Lung (tissue), 12 donors: Measurements from ENCODE around the gene HIRA. TPM values are rescaled to one million over a fixed set of nuclear protein-coding genes. Genes with fewer than 3 reads are reported as not detected.

ENCODE experiments used
- ATAC-seq: fragments of 200-7000 bp; cut with Tn5 transposase; one replicate; pipeline ENCODE4 v1.9.1; 2020; ENCODE audit warnings: moderate number of reproducible peaks; ENCODE audit not compliant: insufficient read depth, low FRiP score
- DNase-seq, 3 donors: peaks; one replicate each; pipeline ENCODE4 v3.0.0-alpha.2; 2013 to 2017
- H3K27ac ChIP-seq, 2 donors: one replicate each; pipeline ENCODE4 v1.5.1; 2013; ENCODE audit warnings: mild to moderate bottlenecking in 2 of 2, moderate library complexity in 2 of 2, control low read depth in 1 of 2, inconsistent platforms in 1 of 2, low read depth in 1 of 2, low read length in 1 of 2
- H3K27me3 ChIP-seq, 3 donors: one replicate each; pipeline ENCODE4 v1.5.1; 2013; ENCODE audit warnings: low read length in 2 of 3; ENCODE audit not compliant: control insufficient read depth in 3 of 3, insufficient read depth in 3 of 3
- H3K36me3 ChIP-seq, 4 donors: one replicate each; pipeline ENCODE4 v1.5.1; 2013; ENCODE audit warnings: low read length in 4 of 4, mild to moderate bottlenecking in 1 of 4, moderate library complexity in 1 of 4; ENCODE audit not compliant: control insufficient read depth in 4 of 4, insufficient read depth in 4 of 4
- H3K4me1 ChIP-seq, 5 donors: one replicate each; pipeline ENCODE4 v1.5.1; 2013; ENCODE audit warnings: low read length in 5 of 5, mild to moderate bottlenecking in 2 of 5, moderate library complexity in 1 of 5; ENCODE audit not compliant: control insufficient read depth in 5 of 5, insufficient read depth in 5 of 5
- H3K4me3 ChIP-seq: one replicate; pipeline ENCODE4 v1.5.1; 2013; ENCODE audit warnings: mild to moderate bottlenecking, control low read depth, moderate library complexity
- H3K9ac ChIP-seq, 2 donors: one replicate each; pipeline ENCODE4 v1.5.1; 2013; ENCODE audit warnings: low read length in 2 of 2, control low read depth in 1 of 2; ENCODE audit not compliant: insufficient read depth in 1 of 2
- H3K9me3 ChIP-seq, 4 donors: one replicate each; pipeline ENCODE4 v1.5.1; 2013; ENCODE audit warnings: low read length in 3 of 4, mild to moderate bottlenecking in 1 of 4, moderate library complexity in 1 of 4; ENCODE audit not compliant: control insufficient read depth in 4 of 4, insufficient read depth in 3 of 4
- WGBS, 2 donors: extraction: QIAGEN DNeasy Blood & Tissue Kit; methylation state at CpG; one replicate each; pipeline ENCODE4 v1.1.7; 2013; 5-methylcytosine and 5-hydroxymethylcytosine counted together
- polyA plus RNA-seq, 2 donors: library from polyadenylated mRNA; stranded (reverse); fragments of 200-250 nt; gene quantifications; one replicate each; pipeline ENCODE4 v1.2.1, GENCODE V29; 2013
- total RNA-seq, 2 donors: library from RNA; depleted of rRNA in 1 of 2; stranded (reverse); fragments of >200 nt in 1 of 2; gene quantifications; one replicate each; pipeline ENCODE4 v1.2.1, GENCODE V29; 2014 to 2021
- TF ChIP-seq, protein P1 (sequence below): IDR thresholded peaks from 2 replicates; pipeline ENCODE4 v1.5.1; 2012; ENCODE audit warnings: mild to moderate bottlenecking; ENCODE audit errors: control extremely low read depth, extremely low read depth
- donor health status: control.
- donor health status: control.
- donor health status: Bipolar disorder and iron deficiency.
- donor health status: healthy.
- donor health status: DM: yes; HTN: yes; CAD: no.

HIRA gene
- total and polyA plus RNA-seq, 4 donors = 7.5 to 27.2 (median 17.3) TPM

- ATAC-seq (no peak), DNase-seq (peak in 1 of 3 donors; percentile 6)
- Histone ChIP-seq H3K36me3 (no peaks in the 10 kb centered on the region), H3K4me1 (peaks cover 4 to 17% (median 7%) of the 10 kb centered on the region in 5 donors), H3K9me3 (no peaks in the 10 kb centered on the region), H3K27me3 (no peaks in the 10 kb centered on the region), H3K27ac (peak overlapping the region in 1 of 2 donors; percentile 13), H3K4me3 (peak overlapping the region; percentile 73), H3K9ac (peak overlapping the region; percentile 60 to 80)
- TF ChIP-seq, protein P1, sequence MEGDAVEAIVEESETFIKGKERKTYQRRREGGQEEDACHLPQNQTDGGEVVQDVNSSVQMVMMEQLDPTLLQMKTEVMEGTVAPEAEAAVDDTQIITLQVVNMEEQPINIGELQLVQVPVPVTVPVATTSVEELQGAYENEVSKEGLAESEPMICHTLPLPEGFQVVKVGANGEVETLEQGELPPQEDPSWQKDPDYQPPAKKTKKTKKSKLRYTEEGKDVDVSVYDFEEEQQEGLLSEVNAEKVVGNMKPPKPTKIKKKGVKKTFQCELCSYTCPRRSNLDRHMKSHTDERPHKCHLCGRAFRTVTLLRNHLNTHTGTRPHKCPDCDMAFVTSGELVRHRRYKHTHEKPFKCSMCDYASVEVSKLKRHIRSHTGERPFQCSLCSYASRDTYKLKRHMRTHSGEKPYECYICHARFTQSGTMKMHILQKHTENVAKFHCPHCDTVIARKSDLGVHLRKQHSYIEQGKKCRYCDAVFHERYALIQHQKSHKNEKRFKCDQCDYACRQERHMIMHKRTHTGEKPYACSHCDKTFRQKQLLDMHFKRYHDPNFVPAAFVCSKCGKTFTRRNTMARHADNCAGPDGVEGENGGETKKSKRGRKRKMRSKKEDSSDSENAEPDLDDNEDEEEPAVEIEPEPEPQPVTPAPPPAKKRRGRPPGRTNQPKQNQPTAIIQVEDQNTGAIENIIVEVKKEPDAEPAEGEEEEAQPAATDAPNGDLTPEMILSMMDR = no peak
- WGBS, 2 donors = 69% methylated on average over 23 of the region's 23 CpGs
Measured at GRCh38 chr22:19292458-19293230, 138.9 kb downstream of the HIRA start.

DNA sequence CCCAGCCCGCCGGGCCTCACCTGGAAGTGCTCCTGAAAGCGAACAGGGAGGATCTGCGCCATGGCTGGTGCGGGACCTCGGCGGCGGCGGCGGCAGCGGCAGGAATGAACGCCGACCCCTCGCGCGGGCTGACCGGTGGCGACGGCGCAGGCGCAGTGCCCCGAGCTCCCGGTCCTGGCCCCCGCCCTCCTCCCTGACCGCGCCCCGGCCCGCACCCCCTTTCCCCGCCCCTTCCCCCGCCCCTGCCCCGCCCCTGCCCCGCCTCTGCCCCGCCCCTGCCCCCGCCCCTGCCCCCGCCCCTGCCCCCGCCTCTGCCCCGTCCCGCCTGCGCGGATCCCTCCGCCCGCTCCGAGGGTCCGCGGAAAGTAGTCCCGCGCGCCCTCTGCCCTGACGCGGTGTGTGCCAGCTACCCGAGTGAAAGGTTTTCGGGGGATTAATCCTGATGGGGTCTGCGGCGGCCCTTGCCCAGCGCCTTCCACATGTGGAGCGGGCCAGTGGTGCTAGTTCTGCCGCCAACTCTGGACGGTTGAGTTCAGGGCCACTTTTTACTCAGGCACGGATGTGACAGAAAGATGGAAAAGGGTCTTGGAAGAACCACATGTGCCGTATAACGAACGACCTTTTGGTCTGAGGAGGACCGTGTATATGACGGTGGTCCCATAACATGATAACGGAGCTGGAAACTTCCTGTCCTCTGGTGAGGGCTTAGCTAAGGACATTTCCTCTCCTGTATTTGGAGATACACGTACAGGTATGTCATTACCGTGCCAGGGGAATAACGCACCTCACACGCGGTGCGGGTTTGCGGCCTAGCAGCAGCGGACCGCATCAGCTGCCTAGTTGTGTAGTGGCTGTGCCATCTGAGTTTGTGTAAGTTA lies 139.7 kb downstream of the HIRA start, which contains the start of gene CLTCL1:
CLTCL1 (minus strand) TSS at position 140 of the 878 bp plus-strand sequence; CDS start at position 62, 78 bp downstream.
- Histone ChIP-seq H3K36me3 (no peaks in the 10 kb centered on the region), H3K27me3 (no peaks in the 10 kb centered on the region), H3K9ac (peak within 1 kb of the TSS; percentile 60 to 80), H3K27ac (peak within 1 kb of the TSS; percentile 61 to 82), H3K4me3 (peak within 1 kb of the TSS; percentile 89), H3K9me3 (no peaks in the 10 kb centered on the region), H3K4me1 (peaks cover 4 to 17% (median 7%) of the 10 kb centered on the region in 5 donors)
- TF ChIP-seq, protein P1 = no peak
- DNase-seq (peak; percentile 83 to 92 (median 90)), ATAC-seq (peak; percentile 88)
- WGBS, 2 donors = 2 to 3% methylated on average over 44 to 71 of the region's 74 CpGs

GRCh38 chr22:19291218-19291579 lies 140.3 kb downstream of the HIRA start:
- Histone ChIP-seq H3K27ac (peak overlapping the region; percentile 61 to 82), H3K9ac (peak overlapping the region in 1 of 2 donors; percentile 49), H3K27me3 (no peaks in the 10 kb centered on the region), H3K4me3 (peak overlapping the region; percentile 89), H3K36me3 (no peaks in the 10 kb centered on the region), H3K9me3 (no peaks in the 10 kb centered on the region), H3K4me1 (peaks cover 4 to 17% (median 7%) of the 10 kb centered on the region in 5 donors)
- peak in 1 of 3 donors; percentile 37 for DNase-seq
- TF ChIP-seq, protein P1 = no peak
- ATAC-seq = peak; percentile 32
- WGBS, 2 donors = 0 to 1% methylated on average over 37 to 41 of the region's 41 CpGs
